Measurements from ENCODE around the gene HEXD. TPM values are rescaled to one million over a fixed set of nuclear protein-coding genes. Genes with fewer than 3 reads are reported as not detected.

The HEXD gene
- total and polyA plus RNA-seq, 2 of the 8 experiments (the other 6 are each of a cell fraction or from before 2014, with no cell fraction given), result 20.6 to 21.8 TPM

GRCh38 chr17:82415336-82415735, 2.8 kb upstream of the HEXD start:
- no peak overlapping the region for H3K9ac ChIP-seq (replicated peaks in 1 of 4; ENCODE audit: extremely low read depth in 1 of 4, low read depth in 3 of 4, low read length in 3 of 4)
- no peak overlapping the region for H3K4ac ChIP-seq (replicated peaks; ENCODE audit: insufficient read length, low read depth, low read length)
- peaks cover 5 to 9% of the 10 kb centered on the region in 2 experiments for H4K20me1 ChIP-seq (replicated peaks in 1 of 2; ENCODE audit: control insufficient read depth in 1 of 2, insufficient read depth in 2 of 2, low read length in 2 of 2)
- H3K23me2 ChIP-seq (ENCODE audit: low read depth, low read length), result peaks cover 6% of the 10 kb centered on the region
- no peak overlapping the region for H2BK120ac ChIP-seq (replicated peaks; ENCODE audit: low read depth, low read length)
- H3K18ac ChIP-seq (ENCODE audit: extremely low read depth, low read length), result no peak overlapping the region
- H2BK20ac ChIP-seq (ENCODE audit: low read length), result 0 out of 2 replicates have a peak overlapping the region, but pooled peaks have one; percentile 48
- no peak overlapping the region for H4K5ac ChIP-seq (ENCODE audit: insufficient read length, low read depth, low read length)
- H4K8ac ChIP-seq (ENCODE audit: extremely low read depth, insufficient read depth, low read length), result peak overlapping the region; percentile 4; the same call in 1 of the 2 replicates
- no peak overlapping the region for H2AFZ ChIP-seq (ENCODE audit: low read length)
- H3K79me2 ChIP-seq (ENCODE audit: control insufficient read depth in 1 of 2, insufficient read depth in 2 of 2, low read length in 2 of 2), result no peaks in the 10 kb centered on the region
- H3K4me1 ChIP-seq (replicated peaks in 1 of 4; ENCODE audit: control insufficient read depth in 3 of 4, insufficient read depth in 4 of 4, low read length in 3 of 4), result peaks cover 0 to 3% (median 1%) of the 10 kb centered on the region in 4 experiments; a peak in 4 of 7 replicates
- CTCF ChIA-PET (ENCODE audit: partially characterized antibody), result interaction anchor here (0.6 to 2.1 kb wide), 12 partner anchors 10 to 116 kb away, joined by 3 to 6 read pairs (median 3); no protein-coding TSS in a partner anchor
- no peak overlapping the region for H2BK5ac ChIP-seq (ENCODE audit: low read depth, low read length)
- no peak overlapping the region for H2BK12ac ChIP-seq (ENCODE audit: low read depth, low read length)
- H2AK5ac ChIP-seq (ENCODE audit: low read depth, low read length), result no peak overlapping the region
- H3K27ac ChIP-seq (ENCODE audit: low read depth, low read length), result no peak overlapping the region
- H4K91ac ChIP-seq (replicated peaks; ENCODE audit: insufficient read length, low read length), result no peak overlapping the region
- peaks cover 2% of the 10 kb centered on the region; the same call in 1 of the 2 replicates for H3K79me1 ChIP-seq (ENCODE audit: low read depth, low read length)
- H3K36me3 ChIP-seq (ENCODE audit: control insufficient read depth in 2 of 4, insufficient read depth in 4 of 4, low read length in 3 of 4), result 0 out of 8 replicates have a peak, but pooled peaks cover 0 to 2% (median 0%) of the 10 kb centered on the region in 4 experiments
- DNase-seq (ENCODE audit: low read depth in 1 of 2, low spot score in 2 of 2) (no peak), FAIRE-seq (no peak)
- H3K4me2 ChIP-seq (ENCODE audit: insufficient read depth in 1 of 2, low read depth in 2 of 2, low read length in 2 of 2), result no peak overlapping the region
- POLR2A ChIA-PET (ENCODE audit: partially characterized antibody), result interaction anchor here (0.9 kb wide), 1 partner anchor 20 kb away, joined by 3 read pairs; no protein-coding TSS in a partner anchor
- H3K14ac ChIP-seq (ENCODE audit: insufficient read length), result no peak overlapping the region
- no peak overlapping the region for H3K23ac ChIP-seq (ENCODE audit: insufficient read length)
- no peak overlapping the region for H3K56ac ChIP-seq (replicated peaks; ENCODE audit: insufficient read length, low read depth, low read length)
- H3K9me3 ChIP-seq (ENCODE audit: insufficient read depth in 2 of 2, low read depth in 1 of 2, low read length in 1 of 2), result no peaks in the 10 kb centered on the region
- no peaks in the 10 kb centered on the region for H3K27me3 ChIP-seq (replicated peaks in 1 of 4; ENCODE audit: control insufficient read depth in 3 of 4, extremely low read depth in 1 of 4, insufficient read depth in 3 of 4, low read length in 3 of 4)
- peak overlapping the region; percentile 40; the same call in 1 of the 2 replicates for H2BK15ac ChIP-seq (ENCODE audit: low read length)
- 91% methylated on average over 26 of the region's 26 CpGs; no CpG with 5 or more reads in 1 of the 2 experiments for WGBS, 2 experiments (ENCODE audit: extremely low coverage in 1 of 2, insufficient coverage in 1 of 2, insufficient read length in 1 of 2, insufficient replicate concordance in 2 of 2, low coverage in 1 of 2, low lambda C conversion rate in 2 of 2, missing lambda C conversion rate in 1 of 2)
- H3K4me3 ChIP-seq (ENCODE audit: extremely low read depth in 1 of 4, insufficient read depth in 2 of 4, low read depth in 3 of 4, low read length in 4 of 4), result no peak overlapping the region
- TF ChIP-seq NANOG (IDR thresholded peaks at IDR 0.05; ENCODE audit: insufficient read depth, low read depth, low read length, poor library complexity, severe bottlenecking) (no peak), SP1 (IDR thresholded peaks at IDR 0.05; ENCODE audit: low read depth, low read length) (no peak), SAP30 (IDR thresholded peaks at IDR 0.05; ENCODE audit: insufficient read depth, insufficient replicate concordance, low read length) (no peak), EP300 (IDR thresholded peaks at IDR 0.05; ENCODE audit: borderline replicate concordance in 1 of 2, low read depth in 2 of 2, low read length in 2 of 2) (no peak), SP4 (IDR thresholded peaks at IDR 0.05; ENCODE audit: low read length) (no peak), SP2 (IDR thresholded peaks at IDR 0.05; ENCODE audit: low read length) (no peak), YY1 (IDR thresholded peaks at IDR 0.05; ENCODE audit: low read depth, low read length) (no peak), FOSL1 (IDR thresholded peaks at IDR 0.05; ENCODE audit: insufficient read depth, low read depth, low read length) (no peak), TCF12 (IDR thresholded peaks at IDR 0.05; ENCODE audit: low read depth, low read length) (no peak), ATF2 (IDR thresholded peaks at IDR 0.05; ENCODE audit: low read length) (no peak), GTF2F1 (IDR thresholded peaks at IDR 0.05; ENCODE audit: borderline replicate concordance, low read depth, low read length) (no peak), GABPA (IDR thresholded peaks at IDR 0.05; ENCODE audit: borderline replicate concordance, insufficient read depth, low read length) (no peak)
